ENCODE data around the gene RNU1-2. TPM values are rescaled to one million over a fixed set of nuclear protein-coding genes. Genes with fewer than 3 reads are reported as not detected.
"Not testable (repeated sequence)": the region's sequence is repeated elsewhere in the genome, so short reads cannot be mapped to it uniquely, and the experiment has no call there.

The RNU1-2 gene
- polyA plus RNA-seq, 3 donors: not detected

GRCh38 chr1:16918371-16918770 lies 22.6 kb downstream of the RNU1-2 start:
- peaks cover 24% of the 10 kb centered on the region for H3K4me1 Mint-ChIP-seq
- TF ChIP-seq CTCF (IDR thresholded peaks at IDR 0.05): no peak

GRCh38 chr1:16918936-16919665 lies 23.3 kb downstream of the RNU1-2 start:
- peaks cover 20% of the 10 kb centered on the region for H3K4me1 Mint-ChIP-seq
- intact Hi-C loops (cut with micrococcal nuclease): not testable (repeated sequence)

More at GRCh38 chr1:16918371-16918770, 22.6 kb downstream of the RNU1-2 start:
- Mint-ChIP-seq H3K27ac (no peak overlapping the region), H3K27me3 (ENCODE audit: low read depth in 3 of 3) (peaks cover 15 to 22% (median 19%) of the 10 kb centered on the region in 3 donors), H3K4me3 (no peak overlapping the region), H3K36me3 (no peaks in the 10 kb centered on the region), H3K9me3 (peaks cover 0 to 2% (median 0%) of the 10 kb centered on the region in 7 donors)
- Histone ChIP-seq H3K9me3 (replicated peaks in 1 of 2; ENCODE audit: control insufficient read depth in 1 of 2, insufficient read depth in 1 of 2, low read length in 2 of 2) (no peaks in the 10 kb centered on the region), H3K27me3 (ENCODE audit: control insufficient read depth in 2 of 2, insufficient read depth in 2 of 2, low read length in 2 of 2) (no peaks in the 10 kb centered on the region), H3K4me3 (replicated peaks in 1 of 3; ENCODE audit: low read depth in 2 of 3, low read length in 3 of 3) (no peak overlapping the region), H3K4me1 (ENCODE audit: control insufficient read depth in 1 of 2, insufficient read depth in 2 of 2, low read length in 2 of 2) (peaks cover 13 to 24% of the 10 kb centered on the region in 2 donors), H3K36me3 (replicated peaks in 1 of 2; ENCODE audit: control insufficient read depth in 1 of 2, insufficient read depth in 2 of 2, low read length in 2 of 2) (no peaks in the 10 kb centered on the region), H2AFZ (ENCODE audit: insufficient read depth, low read depth, low read length, poor library complexity, severe bottlenecking) (no peak overlapping the region), H3K4me2 (replicated peaks; ENCODE audit: extremely low read depth, low read length, poor library complexity, severe bottlenecking) (no peak overlapping the region), H3K27ac (ENCODE audit: low read depth in 1 of 2, low read length in 2 of 2) (no peak overlapping the region), H3K9ac (ENCODE audit: insufficient read depth, low read length, poor library complexity, severe bottlenecking) (no peak overlapping the region), H4K20me1 (ENCODE audit: insufficient read depth, low read length) (no peaks in the 10 kb centered on the region), H3K79me2 (ENCODE audit: insufficient read depth, low read length) (no peaks in the 10 kb centered on the region)
- no peak for DNase-seq
- WGBS (ENCODE audit: insufficient coverage): 83% methylated on average over 1 of the region's 3 CpGs
- intact Hi-C loops (cut with micrococcal nuclease): no loop called here

More at GRCh38 chr1:16918936-16919665, 23.3 kb downstream of the RNU1-2 start:
- not testable (repeated sequence) for H3K36me3 ChIP-seq (replicated peaks in 1 of 2; ENCODE audit: control insufficient read depth in 1 of 2, insufficient read depth in 2 of 2, low read length in 2 of 2); H3K27ac ChIP-seq (ENCODE audit: low read depth in 1 of 2, low read length in 2 of 2); H3K9ac ChIP-seq (ENCODE audit: insufficient read depth, low read length, poor library complexity, severe bottlenecking); H3K79me2 ChIP-seq (ENCODE audit: insufficient read depth, low read length); H4K20me1 ChIP-seq (ENCODE audit: insufficient read depth, low read length); H3K4me2 ChIP-seq (replicated peaks; ENCODE audit: extremely low read depth, low read length, poor library complexity, severe bottlenecking); H2AFZ ChIP-seq (ENCODE audit: insufficient read depth, low read depth, low read length, poor library complexity, severe bottlenecking); H3K4me3 Mint-ChIP-seq; H3K9me3 Mint-ChIP-seq; H3K9me3 ChIP-seq (replicated peaks in 1 of 2; ENCODE audit: control insufficient read depth in 1 of 2, insufficient read depth in 1 of 2, low read length in 2 of 2); H3K4me3 ChIP-seq (replicated peaks in 1 of 3; ENCODE audit: low read depth in 2 of 3, low read length in 3 of 3); H3K27me3 ChIP-seq (ENCODE audit: control insufficient read depth in 2 of 2, insufficient read depth in 2 of 2, low read length in 2 of 2); DNase-seq; H3K36me3 Mint-ChIP-seq
- 94% methylated on average over 15 of the region's 15 CpGs for WGBS (ENCODE audit: insufficient coverage)
- Mint-ChIP-seq H3K27ac (peak overlapping the region in 2 of 7 donors; percentile 4 to 39), H3K27me3 (ENCODE audit: low read depth in 3 of 3) (peaks cover 15 to 25% (median 19%) of the 10 kb centered on the region in 3 donors)
- peaks cover 9 to 18% of the 10 kb centered on the region in 2 donors for H3K4me1 ChIP-seq (ENCODE audit: control insufficient read depth in 1 of 2, insufficient read depth in 2 of 2, low read length in 2 of 2)

Measured in CD14-positive monocyte (primary cell).